HG03378 (cell line): Measurements from ENCODE around the gene POLD1.
A peak's percentile ranks its signal among the peaks of the same experiment; 100 is the strongest.
"Not testable (repeated sequence)": the region's sequence is repeated elsewhere in the genome, so short reads cannot be mapped to it uniquely, and the experiment has no call there.

ENCODE experiments used
- ATAC-seq: cut with Tn5 transposase; IDR thresholded peaks from one replicate; pipeline ENCODE4 v1.9.1; 2021; ENCODE audit warnings: mild to moderate bottlenecking, moderate library complexity; ENCODE audit not compliant: unreplicated experiment

The POLD1 gene

DNA sequence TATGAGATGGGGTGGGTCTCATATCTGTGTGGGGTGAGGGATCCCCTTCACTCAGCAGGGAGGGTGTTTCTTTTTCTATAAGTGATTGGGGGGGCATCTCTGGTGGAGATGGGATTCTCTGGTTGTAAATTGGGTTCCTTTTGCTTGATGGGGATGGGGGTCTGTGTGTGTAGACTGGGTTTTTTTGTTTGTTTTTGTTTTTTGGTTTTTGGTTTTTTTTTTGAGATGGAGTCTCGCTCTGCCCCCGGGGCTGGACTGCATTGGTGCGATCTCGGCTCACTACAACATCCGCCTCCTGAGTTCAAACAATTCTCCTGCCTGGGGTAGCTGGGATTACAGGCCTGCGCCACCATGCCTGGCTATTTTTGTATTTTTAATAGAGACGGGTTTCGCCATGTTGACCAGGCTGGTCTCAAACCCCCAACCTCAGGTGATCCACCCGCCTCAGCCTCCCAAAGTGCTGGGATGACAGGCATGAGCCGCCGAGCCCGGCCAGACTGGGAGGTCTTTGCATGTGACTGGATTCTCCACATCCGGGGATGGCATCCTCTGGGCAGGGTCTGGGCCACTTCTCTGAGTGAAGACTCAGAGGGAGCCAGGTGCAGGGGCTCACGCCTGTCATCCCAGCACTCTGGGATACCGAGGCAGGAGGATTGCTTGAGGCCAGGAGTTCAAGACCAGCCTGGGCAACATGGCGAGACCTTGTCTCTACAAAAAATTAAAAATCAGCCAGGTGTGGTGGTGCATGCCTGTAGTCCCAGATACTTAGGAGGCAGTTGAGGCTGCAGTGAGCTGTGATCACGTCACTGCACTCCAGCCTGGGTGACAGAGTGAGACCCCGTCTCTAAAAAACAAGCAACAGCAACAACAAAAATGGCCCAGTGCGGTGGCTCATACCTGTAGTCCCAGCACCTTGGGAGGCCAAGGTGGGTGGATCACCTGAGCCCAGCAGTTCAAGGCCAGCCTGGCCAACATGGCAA is 49.3 kb downstream of the POLD1 start:
- no peak for ATAC-seq

GRCh38 chr19:50434525-50434924 is 50.4 kb downstream of the POLD1 start:
- no peak for ATAC-seq

- no peak for ATAC-seq
Observed at GRCh38 chr19:50435221-50435620, 51.1 kb downstream of the POLD1 start.

- ATAC-seq, result no peak
Observed at GRCh38 chr19:50435627-50436026, 51.5 kb downstream of the POLD1 start.

DNA sequence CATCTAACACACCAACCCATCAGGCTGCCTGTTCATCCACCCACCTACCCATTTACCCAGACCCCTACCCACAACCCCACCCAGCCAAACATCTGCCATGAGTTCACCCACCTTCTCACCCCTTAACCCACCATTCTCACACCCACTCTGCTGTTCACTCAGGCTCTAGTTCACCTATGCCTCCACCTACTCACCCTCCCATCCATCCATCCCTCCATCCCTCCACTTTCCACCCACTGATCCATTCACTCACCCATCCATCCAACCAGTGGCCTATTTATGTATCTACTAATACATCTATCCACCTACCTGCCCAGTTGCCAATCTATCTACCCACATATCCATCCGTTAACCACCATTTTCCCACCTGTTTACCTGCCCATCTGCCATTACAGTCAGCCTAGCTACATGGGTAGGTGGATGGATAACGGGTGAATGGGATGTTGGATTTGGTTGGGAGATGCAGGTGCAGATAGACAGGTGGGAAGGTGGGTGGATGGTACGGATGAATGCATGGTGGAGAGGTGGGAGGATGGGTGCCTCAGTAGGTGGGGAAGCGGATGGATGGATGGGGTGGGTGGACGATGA is 53.8 kb downstream of the POLD1 start:
- no peak for ATAC-seq

DNA sequence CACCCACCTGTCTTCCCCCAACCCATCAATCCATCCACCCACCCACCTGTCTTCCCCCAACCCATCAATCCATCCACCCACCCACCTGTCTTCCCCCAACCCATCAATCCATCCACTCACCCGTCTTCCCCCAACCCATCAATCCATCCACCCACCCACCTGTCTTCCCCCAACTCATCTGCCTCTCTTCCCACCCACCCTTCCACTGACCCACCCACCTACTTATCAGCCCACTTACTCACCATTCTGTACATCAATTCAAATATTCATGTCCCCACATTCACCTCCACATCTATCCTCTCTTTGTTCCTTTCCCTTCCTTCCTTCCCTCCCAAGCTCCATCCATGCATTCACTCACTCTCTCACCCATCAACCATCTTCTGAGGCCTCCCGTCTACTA is 55.0 kb downstream of the POLD1 start:
- not testable (repeated sequence) for ATAC-seq

- no peak for ATAC-seq
Observed at GRCh38 chr19:50444059-50444458, 59.9 kb downstream of the POLD1 start.

DNA sequence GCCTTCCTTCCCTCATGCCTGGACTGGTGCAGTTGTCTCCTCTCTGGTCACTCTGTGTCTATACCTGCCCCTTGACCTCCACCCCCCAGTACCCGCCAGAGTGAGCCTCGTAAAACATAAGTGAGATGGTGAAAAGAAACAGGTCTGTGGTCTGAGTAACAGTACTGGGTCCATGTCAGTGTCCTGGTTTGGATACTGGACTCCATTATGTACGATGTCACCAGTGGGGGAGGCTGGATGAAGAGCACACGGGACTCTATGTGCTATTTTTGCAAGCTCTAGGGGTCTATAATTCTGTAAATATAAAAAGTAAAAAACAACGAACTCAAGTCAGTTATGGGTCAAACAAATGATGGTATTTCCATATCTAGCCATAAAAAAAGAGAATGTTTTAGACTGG is 62.9 kb downstream of the POLD1 start:
- ATAC-seq, result no peak

- no peak for ATAC-seq
Observed at GRCh38 chr19:50447750-50448149, 63.6 kb downstream of the POLD1 start.

DNA sequence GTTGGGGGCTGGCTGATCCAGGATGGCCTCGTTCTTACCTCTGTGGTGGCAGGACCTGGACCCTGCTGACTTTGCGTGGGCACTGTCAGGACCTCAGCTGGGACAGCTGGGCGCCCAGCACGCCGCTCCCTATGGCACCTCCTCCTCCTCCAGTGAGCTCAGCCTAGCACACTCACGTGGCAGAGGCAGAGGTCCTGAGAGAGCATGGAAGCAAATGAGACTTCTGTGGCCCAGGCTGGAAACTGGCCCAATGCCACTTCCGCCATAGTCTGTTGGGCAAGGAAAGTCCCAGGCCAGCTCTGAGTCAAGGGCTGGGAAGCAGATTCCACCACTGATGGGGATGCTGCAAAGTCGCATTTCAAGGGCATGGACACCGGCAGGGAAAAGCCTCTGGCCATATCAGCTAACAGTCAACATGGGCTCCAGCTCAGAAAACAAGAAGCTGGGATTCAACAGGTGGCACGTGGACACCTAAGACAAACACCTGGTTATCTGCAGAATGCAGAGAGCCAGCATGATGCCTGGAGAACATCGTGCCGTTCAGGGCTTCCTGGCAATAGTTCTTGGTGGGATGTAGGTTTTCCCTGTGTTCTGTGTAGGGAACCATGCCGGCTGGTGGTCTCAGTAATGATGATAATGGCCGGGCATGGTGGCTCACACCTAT is 65.2 kb downstream of the POLD1 start:
- ATAC-seq, result no peak

DNA sequence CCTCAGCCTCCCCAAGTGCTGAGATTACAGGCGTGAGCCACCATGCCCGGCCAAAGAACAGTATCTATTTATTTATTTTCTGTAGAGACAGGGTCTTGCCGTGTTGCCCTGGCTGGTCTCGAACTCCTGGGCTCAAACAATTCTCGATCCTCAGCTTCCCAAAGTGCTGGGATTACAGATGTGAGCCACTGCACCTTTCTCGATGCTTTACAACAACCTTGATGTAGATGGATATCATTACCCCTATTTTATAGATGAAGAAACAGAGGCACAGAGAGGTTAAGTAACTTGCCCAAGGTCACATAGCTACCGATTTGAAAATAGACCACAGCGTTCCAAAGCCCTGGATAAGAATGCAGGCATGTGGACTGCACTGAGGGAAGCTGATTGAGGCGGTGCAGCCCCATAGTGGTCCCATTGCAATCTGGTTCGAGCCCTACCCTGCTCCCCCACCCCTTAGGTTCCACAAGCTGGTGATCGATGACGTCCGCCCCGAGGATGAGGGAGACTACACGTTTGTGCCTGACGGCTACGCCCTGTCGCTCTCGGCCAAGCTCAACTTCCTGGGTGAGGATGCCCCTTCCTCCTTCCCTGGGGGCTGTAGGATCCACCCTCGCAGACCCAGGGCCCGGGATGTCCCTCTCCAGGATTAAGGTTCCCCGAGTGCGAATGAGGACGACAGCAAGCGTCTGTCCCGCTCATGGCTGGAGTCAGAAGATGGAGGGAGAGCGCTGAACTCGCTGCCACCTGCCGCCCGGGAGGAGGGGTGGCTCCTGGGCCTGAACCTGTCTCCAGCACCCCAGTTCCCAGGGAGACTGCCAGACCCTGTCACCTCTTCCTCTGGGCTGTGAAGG is 66.4 kb downstream of the POLD1 start:
- no peak for ATAC-seq

- ATAC-seq, result no peak
Observed at GRCh38 chr19:50451223-50451534, 67.0 kb downstream of the POLD1 start.

- no peak for ATAC-seq
Observed at GRCh38 chr19:50453243-50453642, 69.1 kb downstream of the POLD1 start.

DNA sequence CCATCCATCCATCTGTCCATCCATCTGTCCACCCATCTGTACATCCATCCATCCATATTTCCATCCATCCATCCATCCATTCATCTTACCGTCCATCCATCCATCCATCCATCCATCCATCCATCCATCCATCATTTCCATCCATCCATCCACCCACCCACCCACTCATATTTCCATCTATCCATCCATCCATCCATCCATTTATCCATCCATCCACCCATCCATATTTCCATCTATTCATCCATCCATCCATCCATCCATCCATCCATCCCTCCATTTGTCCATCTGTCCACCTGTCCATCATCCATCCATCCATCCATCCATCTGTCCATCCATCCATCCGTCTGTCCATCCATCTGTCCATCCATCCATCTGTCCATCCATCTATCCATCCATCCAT is 71.8 kb downstream of the POLD1 start:
- no peak for ATAC-seq

DNA sequence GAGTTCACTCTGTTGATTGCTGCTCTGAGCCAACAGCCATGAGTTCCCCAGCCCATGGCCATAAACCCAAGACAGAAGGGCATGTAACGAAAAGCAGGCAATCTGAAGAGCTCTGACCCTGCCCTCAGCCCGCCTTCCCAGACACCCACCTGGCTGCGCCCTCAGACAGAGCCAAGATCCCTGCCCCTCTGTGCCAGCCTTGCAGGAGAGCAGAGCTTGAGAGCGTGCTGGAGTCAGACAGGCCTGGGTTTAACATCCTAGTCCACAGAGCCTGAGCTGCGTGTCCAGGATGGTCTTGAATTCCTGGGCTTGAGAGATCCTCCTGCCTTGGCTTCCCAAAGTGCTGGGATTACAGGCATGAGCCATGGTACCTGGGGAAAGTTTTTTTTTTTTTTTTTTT is 73.2 kb downstream of the POLD1 start:
- ATAC-seq, result no peak

GRCh38 chr19:50458396-50459066 is 74.4 kb downstream of the POLD1 start:
- ATAC-seq, result no peak

DNA sequence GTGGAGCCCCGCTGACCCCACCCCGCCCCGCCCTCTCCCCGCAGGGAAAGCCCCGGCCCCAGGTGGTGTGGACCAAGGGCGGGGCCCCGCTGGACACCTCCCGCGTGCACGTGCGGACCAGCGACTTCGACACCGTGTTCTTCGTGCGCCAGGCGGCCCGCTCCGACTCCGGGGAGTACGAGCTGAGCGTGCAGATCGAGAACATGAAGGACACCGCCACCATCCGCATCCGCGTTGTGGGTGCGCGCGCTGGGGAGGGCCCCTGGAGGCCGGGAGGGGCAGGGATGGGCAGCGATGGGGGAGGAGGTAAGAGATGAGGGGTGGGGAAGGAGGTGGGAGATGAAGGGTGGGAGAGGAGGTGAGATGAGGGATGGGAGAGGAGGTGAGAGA is 74.9 kb downstream of the POLD1 start:
- no peak for ATAC-seq

DNA sequence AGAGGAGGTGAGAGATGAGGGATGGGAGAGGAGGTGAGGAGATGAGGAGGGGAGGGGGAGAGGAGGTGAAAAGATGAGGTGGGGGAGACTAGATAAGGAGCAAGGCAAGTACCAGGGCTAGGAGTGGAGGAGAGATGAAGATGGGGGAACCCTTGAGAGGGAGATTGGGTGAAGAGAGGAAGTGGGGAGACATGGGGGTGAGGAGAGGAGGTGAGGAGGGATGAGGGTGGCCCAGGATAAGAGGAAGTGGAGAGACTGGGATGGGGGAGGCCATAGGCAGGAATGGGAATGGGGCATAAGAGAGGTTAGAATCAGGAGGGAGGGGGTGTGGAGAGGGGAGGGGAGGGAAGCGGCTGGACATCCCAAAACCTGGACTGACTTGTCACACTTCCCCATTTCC is 75.5 kb downstream of the POLD1 start:
- no peak for ATAC-seq

- ATAC-seq, result peak; percentile 65
Observed at GRCh38 chr19:50460161-50460765, 76.1 kb downstream of the POLD1 start.
